SU-DHL-6 (cell line): ENCODE measurements around the gene ANKRD33.

Experiments
- H2AFZ ChIP-seq: fragments of 200-600 bp; sonication (generic); 2 replicates; pipeline ENCODE4 v1.6.1; 2014; ENCODE audit warnings: low read depth, mild to moderate bottlenecking, moderate library complexity, mixed read lengths, antibody characterized with exemption, low read length; ENCODE audit not compliant: severe bottlenecking
- H3F3A ChIP-seq: fragments of 200-600 bp; shearing (Covaris generic); 2 replicates; pipeline ENCODE4 v1.6.0; 2016; ENCODE audit warnings: antibody characterized with exemption, mild to moderate bottlenecking; ENCODE audit not compliant: insufficient read depth
- H3K27ac ChIP-seq: fragments of 200-600 bp; sonication (generic); 2 replicates; pipeline ENCODE4 v1.5.1; 2016; ENCODE audit warnings: low read depth, mild to moderate bottlenecking, low read length, moderate library complexity, mixed read lengths
- H3K27me3 ChIP-seq: fragments of 200-600 bp; sonication (generic), shearing (Covaris generic); 2 replicates; pipeline ENCODE4 v1.6.0; 2014; ENCODE audit warnings: mild to moderate bottlenecking, low read length
- H3K36me3 ChIP-seq: fragments of 200-600 bp; sonication (generic); 2 replicates; pipeline ENCODE4 v1.6.1; 2014; ENCODE audit warnings: mild to moderate bottlenecking, low read length, mixed read lengths
- H3K4me2 ChIP-seq: fragments of 300-600, 200-600 bp; shearing (Covaris generic), sonication (generic); 2 replicates; pipeline ENCODE4 v1.6.0; 2014; ENCODE audit warnings: low read length, low read depth, mild to moderate bottlenecking; ENCODE audit not compliant: poor library complexity, severe bottlenecking
- H3K4me3 ChIP-seq: fragments of 200-600 bp; sonication (generic); 2 replicates; pipeline ENCODE4 v1.5.1; 2014; ENCODE audit warnings: antibody characterized with exemption, low read length, mild to moderate bottlenecking, mixed read lengths; ENCODE audit not compliant: insufficient read depth, poor library complexity, severe bottlenecking
- H3K79me2 ChIP-seq: fragments of 200-600 bp; sonication (generic); 2 replicates; pipeline ENCODE4 v1.6.1; 2014; ENCODE audit warnings: mild to moderate bottlenecking, low read length, moderate library complexity; ENCODE audit not compliant: insufficient read depth
- H3K9ac ChIP-seq: fragments of 200-600 bp; sonication (generic); 2 replicates; pipeline ENCODE4 v1.7.0; 2014; ENCODE audit warnings: mild to moderate bottlenecking, low read length
- H3K9me2 ChIP-seq: fragments of 200-600 bp; sonication (generic); replicated peaks from 2 replicates; pipeline ENCODE4 v1.6.1; 2014; ENCODE audit warnings: low read length; ENCODE audit not compliant: insufficient read depth
- H3K9me3 ChIP-seq: fragments of 200-600 bp; sonication (generic); 2 replicates; pipeline ENCODE4 v1.6.1; 2014; ENCODE audit warnings: low read length, mixed read lengths; ENCODE audit not compliant: insufficient read depth
- H4K20me1 ChIP-seq: fragments of 200-600 bp; sonication (generic); 2 replicates; pipeline ENCODE4 v1.6.1; 2014; ENCODE audit warnings: low read depth, mild to moderate bottlenecking, antibody characterized with exemption, low read length, moderate library complexity, mixed read lengths
- EZH2phosphoT487 ChIP-seq: fragments of 200-600 bp; sonication (generic), shearing (Covaris generic); conservative IDR thresholded peaks from 2 replicates; pipeline ENCODE4 v1.6.1; 2018; ENCODE audit warnings: mild to moderate bottlenecking, antibody characterized with exemption, low read length, moderate library complexity, mixed read lengths
- TF ChIP-seq, protein P1 (sequence below): fragments of 200-600 bp; sonication (generic); IDR thresholded peaks from one replicate; pipeline ENCODE4 v1.5.1; 2017; ENCODE audit warnings: antibody characterized with exemption, mild to moderate bottlenecking, low read length, moderate library complexity; ENCODE audit not compliant: insufficient read depth, poor library complexity, severe bottlenecking

The ANKRD33 gene

DNA sequence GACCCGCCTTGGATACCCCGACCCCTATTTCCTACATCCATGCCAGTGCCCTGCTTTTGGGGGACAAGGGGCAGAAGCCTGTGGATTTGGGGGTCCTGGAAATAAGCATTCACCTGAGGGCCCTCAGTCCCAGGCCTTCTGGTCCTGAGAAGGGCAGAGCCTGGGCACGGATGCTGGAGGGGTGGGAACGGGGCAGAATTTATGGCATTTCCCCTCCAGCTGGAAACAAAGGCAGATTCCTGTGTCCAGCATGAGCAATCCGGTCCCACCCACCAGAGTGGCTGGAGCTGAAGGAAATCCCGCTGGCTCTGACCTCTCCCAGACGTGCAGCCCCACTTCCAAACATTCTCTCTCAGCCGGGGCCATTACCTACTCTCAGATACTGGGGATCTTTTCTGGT is 9.3 kb downstream of the ANKRD33 start:
- no peaks in the 10 kb centered on the region for H3K9me3 ChIP-seq
- no peak overlapping the region for H3K4me2 ChIP-seq
- no peaks in the 10 kb centered on the region for H3K36me3 ChIP-seq
- TF ChIP-seq, protein P1, sequence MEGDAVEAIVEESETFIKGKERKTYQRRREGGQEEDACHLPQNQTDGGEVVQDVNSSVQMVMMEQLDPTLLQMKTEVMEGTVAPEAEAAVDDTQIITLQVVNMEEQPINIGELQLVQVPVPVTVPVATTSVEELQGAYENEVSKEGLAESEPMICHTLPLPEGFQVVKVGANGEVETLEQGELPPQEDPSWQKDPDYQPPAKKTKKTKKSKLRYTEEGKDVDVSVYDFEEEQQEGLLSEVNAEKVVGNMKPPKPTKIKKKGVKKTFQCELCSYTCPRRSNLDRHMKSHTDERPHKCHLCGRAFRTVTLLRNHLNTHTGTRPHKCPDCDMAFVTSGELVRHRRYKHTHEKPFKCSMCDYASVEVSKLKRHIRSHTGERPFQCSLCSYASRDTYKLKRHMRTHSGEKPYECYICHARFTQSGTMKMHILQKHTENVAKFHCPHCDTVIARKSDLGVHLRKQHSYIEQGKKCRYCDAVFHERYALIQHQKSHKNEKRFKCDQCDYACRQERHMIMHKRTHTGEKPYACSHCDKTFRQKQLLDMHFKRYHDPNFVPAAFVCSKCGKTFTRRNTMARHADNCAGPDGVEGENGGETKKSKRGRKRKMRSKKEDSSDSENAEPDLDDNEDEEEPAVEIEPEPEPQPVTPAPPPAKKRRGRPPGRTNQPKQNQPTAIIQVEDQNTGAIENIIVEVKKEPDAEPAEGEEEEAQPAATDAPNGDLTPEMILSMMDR, result no peak
- TF ChIP-seq EZH2phosphoT487, result no peak
- H3K4me3 ChIP-seq, result no peak overlapping the region
- no peaks in the 10 kb centered on the region for H3K9me2 ChIP-seq
- no peaks in the 10 kb centered on the region for H3K27me3 ChIP-seq
- H3K9ac ChIP-seq, result no peak overlapping the region
- no peaks in the 10 kb centered on the region for H4K20me1 ChIP-seq
- no peaks in the 10 kb centered on the region for H3K79me2 ChIP-seq
- H3F3A ChIP-seq, result no peaks in the 10 kb centered on the region
- no peak overlapping the region for H2AFZ ChIP-seq
- H3K27ac ChIP-seq, result no peak overlapping the region

DNA sequence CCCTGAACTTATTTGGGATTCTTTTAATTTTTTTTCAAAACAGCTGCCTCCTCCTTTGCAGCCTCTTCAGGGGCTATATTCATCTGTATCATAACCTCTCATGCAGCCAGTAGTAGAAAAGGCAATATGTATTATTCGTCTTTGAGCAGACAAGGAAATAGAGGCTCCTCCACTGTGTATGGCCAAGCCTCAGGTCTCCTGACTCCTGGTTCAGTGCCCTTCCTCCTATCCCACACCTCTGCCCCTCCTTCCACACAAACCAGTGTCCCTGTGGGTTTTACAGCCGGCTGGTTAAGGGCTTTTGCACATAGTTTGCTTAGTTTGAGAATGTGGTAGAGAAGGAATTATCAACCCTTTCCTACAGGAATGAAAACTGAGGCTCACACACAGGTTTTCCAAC is 10.6 kb downstream of the ANKRD33 start:
- no peaks in the 10 kb centered on the region for H4K20me1 ChIP-seq
- H2AFZ ChIP-seq, result no peak overlapping the region
- H3K4me2 ChIP-seq, result no peak overlapping the region
- no peak overlapping the region for H3K4me3 ChIP-seq
- TF ChIP-seq EZH2phosphoT487, result no peak
- TF ChIP-seq, protein P1, result no peak
- H3K27me3 ChIP-seq, result no peaks in the 10 kb centered on the region
- no peak overlapping the region for H3K27ac ChIP-seq
- H3K36me3 ChIP-seq, result no peaks in the 10 kb centered on the region
- H3K9me3 ChIP-seq, result no peaks in the 10 kb centered on the region
- no peaks in the 10 kb centered on the region for H3K9me2 ChIP-seq
- no peak overlapping the region for H3K9ac ChIP-seq
- H3F3A ChIP-seq, result no peaks in the 10 kb centered on the region
- no peaks in the 10 kb centered on the region for H3K79me2 ChIP-seq

- H3K9ac ChIP-seq, result no peak overlapping the region
Observed at GRCh38 chr12:51898937-51899336, 11.0 kb downstream of the ANKRD33 start.

More at GRCh38 chr12:51898937-51899336, 11.0 kb downstream of the ANKRD33 start:
- Histone ChIP-seq H3K27ac (no peak overlapping the region), H4K20me1 (no peaks in the 10 kb centered on the region), H3K9me2 (no peaks in the 10 kb centered on the region), H3K4me2 (no peak overlapping the region), H3K36me3 (no peaks in the 10 kb centered on the region), H3K27me3 (no peaks in the 10 kb centered on the region), H3K4me3 (no peak overlapping the region), H3K9me3 (no peaks in the 10 kb centered on the region), H2AFZ (no peak overlapping the region), H3F3A (no peaks in the 10 kb centered on the region), H3K79me2 (no peaks in the 10 kb centered on the region)
- TF ChIP-seq EZH2phosphoT487, result no peak
- TF ChIP-seq, protein P1, result no peak
